Loucy (cell line): ENCODE data around the gene LRPPRC.

ENCODE experiments used
- CTCF ChIP-seq: fragments of 200-600 bp; sonication (generic); conservative IDR thresholded peaks from 2 replicates; pipeline ENCODE4 v1.5.1; 2014; ENCODE audit warnings: mild to moderate bottlenecking, antibody characterized with exemption, low read length
- EZH2phosphoT487 ChIP-seq: fragments of 200-600 bp; IDR thresholded peaks from 2 replicates; pipeline ENCODE4 v1.6.1; 2018; ENCODE audit warnings: antibody characterized with exemption, mild to moderate bottlenecking, moderate library complexity, borderline replicate concordance

GRCh38 chr2:43924463-43924862, 71.3 kb downstream of the LRPPRC start:
- TF ChIP-seq CTCF (no peak), EZH2phosphoT487 (no peak)
